Glutamatergic neuron (in vitro differentiated cells): ENCODE measurements around the gene ELOVL5. TPM values are rescaled to one million over a fixed set of nuclear protein-coding genes. Genes with fewer than 3 reads are reported as not detected.

ENCODE experiments used
- DNase-seq: peaks from one replicate; pipeline ENCODE4 v3.0.0; 2022
- H3K27ac Mint-ChIP-seq: one replicate; pipeline ENCODE4 v1.8.0; 2020; ENCODE audit warnings: mild to moderate bottlenecking, mixed read lengths, inconsistent platforms; ENCODE audit not compliant: unreplicated experiment
- H3K27me3 Mint-ChIP-seq: one replicate; pipeline ENCODE4 v1.8.0; 2020; ENCODE audit warnings: mild to moderate bottlenecking, moderate library complexity, mixed read lengths, inconsistent platforms; ENCODE audit not compliant: unreplicated experiment
- H3K36me3 Mint-ChIP-seq: one replicate; pipeline ENCODE4 v1.8.0; 2020; ENCODE audit warnings: mild to moderate bottlenecking, mixed read lengths, inconsistent platforms; ENCODE audit not compliant: unreplicated experiment
- H3K4me1 Mint-ChIP-seq: one replicate; pipeline ENCODE4 v1.8.0; 2020; ENCODE audit warnings: mild to moderate bottlenecking, low read depth, mixed read lengths, inconsistent platforms; ENCODE audit not compliant: unreplicated experiment
- H3K4me3 Mint-ChIP-seq: one replicate; pipeline ENCODE4 v1.8.0; 2020; ENCODE audit warnings: mild to moderate bottlenecking, mixed read lengths, inconsistent platforms; ENCODE audit not compliant: unreplicated experiment
- H3K9me3 Mint-ChIP-seq: one replicate; pipeline ENCODE4 v1.8.0; 2020; ENCODE audit warnings: mild to moderate bottlenecking, moderate library complexity, mixed read lengths, inconsistent platforms; ENCODE audit not compliant: unreplicated experiment
- CTCF ChIP-seq: fragments of 200-600 bp; sonication (generic); IDR thresholded peaks from one replicate; pipeline ENCODE4 v1.5.0; 2021; ENCODE audit not compliant: partially characterized antibody, unreplicated experiment
- total RNA-seq: library from RNA; stranded (reverse); fragmentation: NEBNext Ultra II Directional; extraction: Animal tissue kit (Norgen Biotek cat#: 25700); gene quantifications from one replicate; pipeline ENCODE4 v1.2.1, GENCODE V29; 2021; ENCODE audit not compliant: unreplicated experiment

The ELOVL5 gene
- total RNA-seq, 1 donor from 2014 or later: 97.2 TPM

DNA sequence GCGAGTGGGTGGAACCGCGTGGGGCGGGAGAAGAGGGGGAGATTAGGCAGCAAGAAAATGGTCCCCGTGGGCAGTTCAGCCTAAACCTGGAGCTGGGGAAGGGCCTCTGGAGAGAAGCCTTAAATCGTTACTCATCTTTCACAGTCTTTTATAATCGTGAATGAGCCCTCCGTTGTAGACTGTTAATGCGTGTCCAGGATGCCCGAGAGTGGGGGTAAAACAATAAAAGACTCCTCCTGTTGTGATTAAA lies 11.0 kb upstream of the ELOVL5 start:
- Mint-ChIP-seq H3K4me1 (peaks cover 17% of the 10 kb centered on the region), H3K9me3 (peaks cover 20% of the 10 kb centered on the region), H3K27ac (peak overlapping the region; percentile 88), H3K36me3 (no peaks in the 10 kb centered on the region), H3K4me3 (peak overlapping the region; percentile 81), H3K27me3 (peaks cover 6% of the 10 kb centered on the region)
- DNase-seq: no peak
- TF ChIP-seq CTCF: no peak

DNA sequence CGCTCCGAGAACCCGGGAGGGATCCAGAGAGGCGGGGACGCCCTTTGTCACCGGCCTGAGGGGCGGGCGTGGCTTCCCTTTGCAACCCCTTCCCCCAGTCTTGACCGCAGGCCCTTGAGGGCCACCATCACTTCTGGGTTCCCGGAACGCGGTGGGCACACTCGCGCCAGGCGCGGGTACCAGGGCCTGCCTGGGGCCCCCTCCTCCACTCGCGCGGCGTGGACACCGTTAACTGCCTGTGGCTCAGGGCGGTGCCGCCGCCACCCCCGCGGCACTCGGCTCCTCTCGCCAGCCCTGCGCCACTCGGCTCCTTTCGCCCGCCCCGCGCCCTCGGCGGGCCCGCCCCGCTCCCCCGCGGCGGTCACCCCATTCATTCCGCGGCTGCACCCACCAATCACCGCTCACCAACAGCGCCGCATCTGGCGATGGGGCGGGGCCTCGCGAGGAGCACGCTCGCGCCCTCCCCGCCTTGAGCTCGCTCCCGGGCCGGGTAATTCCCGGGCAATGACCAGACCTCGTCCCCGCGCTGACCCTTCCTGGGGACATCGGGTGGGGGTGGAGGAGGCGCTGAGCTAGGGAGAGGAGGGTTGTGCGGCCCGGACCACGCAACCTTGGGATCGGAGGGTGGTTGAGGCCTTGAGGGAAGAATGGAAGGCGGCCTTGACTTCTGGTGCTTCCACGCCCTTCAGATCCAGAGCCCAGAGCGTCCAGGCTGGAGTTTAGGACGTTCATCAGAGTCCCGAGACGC lies 10.5 kb upstream of the ELOVL5 start:
- H3K9me3 Mint-ChIP-seq: peaks cover 20% of the 10 kb centered on the region
- peak overlapping the region; percentile 86 for H3K4me3 Mint-ChIP-seq
- no peaks in the 10 kb centered on the region for H3K36me3 Mint-ChIP-seq
- peaks cover 17% of the 10 kb centered on the region for H3K4me1 Mint-ChIP-seq
- H3K27ac Mint-ChIP-seq: peak overlapping the region; percentile 97
- peaks cover 6% of the 10 kb centered on the region for H3K27me3 Mint-ChIP-seq
- TF ChIP-seq CTCF: no peak
- DNase-seq: peak; percentile 98

GRCh38 chr6:53358440-53359094 lies 9.8 kb upstream of the ELOVL5 start:
- Mint-ChIP-seq H3K27me3 (peaks cover 6% of the 10 kb centered on the region), H3K36me3 (no peaks in the 10 kb centered on the region), H3K9me3 (peaks cover 20% of the 10 kb centered on the region), H3K27ac (peak overlapping the region; percentile 97), H3K4me3 (peak overlapping the region; percentile 86), H3K4me1 (peaks cover 19% of the 10 kb centered on the region)
- DNase-seq: no peak
- TF ChIP-seq CTCF: no peak

DNA sequence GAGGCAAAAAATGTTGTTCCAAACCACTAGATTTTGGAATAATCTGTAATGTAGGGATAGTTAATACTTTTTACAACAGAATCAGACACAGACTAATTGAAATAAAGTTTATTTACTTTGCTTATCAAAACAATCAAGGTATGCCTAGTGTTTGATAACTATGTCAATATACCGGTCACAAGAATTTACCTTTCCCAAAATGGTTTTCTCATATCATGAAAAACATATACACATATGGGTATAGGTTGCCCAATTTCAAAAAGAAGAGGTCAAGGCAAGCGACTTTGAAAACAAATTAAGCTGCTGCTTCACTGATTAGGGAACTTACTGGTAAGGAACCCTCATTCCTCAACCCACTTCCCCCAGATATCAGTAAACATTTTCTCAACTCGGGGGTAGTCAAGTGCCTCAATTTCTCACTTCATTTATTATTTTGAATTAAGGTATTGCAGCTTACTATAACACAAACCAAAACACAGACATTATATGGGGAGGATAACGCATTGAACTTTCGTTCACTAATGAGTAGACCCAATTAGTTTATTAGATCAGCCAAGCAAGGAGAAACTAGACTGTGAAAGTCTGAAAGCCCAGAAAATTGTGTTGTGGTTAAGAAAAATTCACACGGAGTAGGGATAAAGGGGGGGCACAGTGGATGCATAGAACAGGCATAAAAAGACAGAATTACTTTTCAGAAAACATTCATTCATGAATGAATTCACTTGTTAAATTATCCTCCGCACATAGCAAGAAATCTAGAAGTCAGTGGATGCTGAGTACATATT lies 9.0 kb upstream of the ELOVL5 start:
- Mint-ChIP-seq H3K4me3 (peak overlapping the region; percentile 86), H3K27ac (peak overlapping the region; percentile 97), H3K4me1 (peaks cover 20% of the 10 kb centered on the region), H3K27me3 (peaks cover 6% of the 10 kb centered on the region), H3K36me3 (no peaks in the 10 kb centered on the region), H3K9me3 (peaks cover 20% of the 10 kb centered on the region)
- no peak for TF ChIP-seq CTCF
- DNase-seq: no peak
